H1 (cell line): ENCODE measurements around the gene TFF1.

Experiments used
- CHD1 ChIP-seq: IDR thresholded peaks from 2 replicates; pipeline ENCODE4 v1.6.1; 2012; ENCODE audit warnings: low read depth, low read length, improper control_type of control experiment
- CTCF ChIP-seq, 3 experiments: IDR thresholded peaks; 1 replicate in 2 of 3; 2 replicates in 1 of 3; pipeline versions ENCODE4 v1.5.1 to v1.6.1; 2011; ENCODE audit warnings: low read length in 3 of 3, mild to moderate bottlenecking in 3 of 3, inconsistent platforms in 2 of 3, low read depth in 1 of 3, moderate library complexity in 1 of 3; ENCODE audit not compliant: insufficient read depth in 1 of 3; ENCODE audit errors: control extremely low read depth in 1 of 3
- EZH2 ChIP-seq: fragments of 200-600 bp; sonication (generic); IDR thresholded peaks from 2 replicates; pipeline ENCODE4 v1.7.1; 2012; ENCODE audit warnings: low read depth, mild to moderate bottlenecking, moderate library complexity, low read length, inconsistent platforms; ENCODE audit not compliant: severe bottlenecking

GRCh38 chr21:42375966-42376337, 9.6 kb upstream of the TFF1 start:
- TF ChIP-seq CTCF (IDR thresholded peaks at IDR 0.05; ENCODE audit: control extremely low read depth in 1 of 3, insufficient read depth in 1 of 3, low read depth in 1 of 3, low read length in 3 of 3) (no peak), EZH2 (no peak), CHD1 (no peak)
